Fibroblast of lung (primary cell): ENCODE measurements around the gene PRAF2. TPM values are rescaled to one million over a fixed set of nuclear protein-coding genes. Genes with fewer than 3 reads are reported as not detected.

Source experiments
- DNase-seq, 2 donors: peaks; one replicate each; pipeline versions ENCODE4 v3.0.0 to v3.0.0-alpha.2; 2010; ENCODE audit warnings: low read depth in 2 of 2
- H2AFZ ChIP-seq: 2 replicates; pipeline ENCODE4 v1.5.1; 2012; ENCODE audit warnings: low read length, control low read depth, inconsistent platforms
- H3K27ac ChIP-seq: 2 replicates; pipeline ENCODE4 v1.5.1; 2011; ENCODE audit warnings: low read length, control low read depth; ENCODE audit not compliant: insufficient read depth
- H3K27me3 ChIP-seq: 2 replicates; pipeline ENCODE4 v1.5.1; 2011; ENCODE audit warnings: mild to moderate bottlenecking, low read length; ENCODE audit not compliant: control insufficient read depth, insufficient read depth
- H3K36me3 ChIP-seq: 2 replicates; pipeline ENCODE4 v1.5.1; 2011; ENCODE audit warnings: low read length; ENCODE audit not compliant: control insufficient read depth, insufficient read depth
- H3K4me1 ChIP-seq: 2 replicates; pipeline ENCODE4 v1.5.1; 2011; ENCODE audit warnings: low read length; ENCODE audit not compliant: control insufficient read depth, insufficient read depth; ENCODE audit errors: extremely low read depth
- H3K4me2 ChIP-seq: 2 replicates; pipeline ENCODE4 v1.5.1; 2011; ENCODE audit warnings: low read length, control low read depth; ENCODE audit not compliant: insufficient read depth; ENCODE audit errors: extremely low read depth
- H3K4me3 ChIP-seq, 4 experiments: fragments of 200-600 bp in 1 of 4; sonication (generic) in 1 of 4; replicated peaks in 1 of 4; 2 replicates each; pipeline ENCODE4 v1.5.1; 2011 to 2016; ENCODE audit warnings: low read length in 4 of 4, low read depth in 3 of 4, mild to moderate bottlenecking in 3 of 4, control low read depth in 2 of 4, inconsistent platforms in 1 of 4, mixed read lengths in 1 of 4; ENCODE audit not compliant: insufficient read depth in 1 of 4; ENCODE audit errors: control extremely low read depth in 1 of 4
- H3K79me2 ChIP-seq: 2 replicates; pipeline ENCODE4 v1.5.1; 2012; ENCODE audit warnings: mild to moderate bottlenecking, low read length, inconsistent platforms; ENCODE audit not compliant: control insufficient read depth, insufficient read depth
- H3K9ac ChIP-seq: 2 replicates; pipeline ENCODE4 v1.5.1; 2011; ENCODE audit warnings: mild to moderate bottlenecking, low read length, control low read depth; ENCODE audit not compliant: insufficient read depth
- H3K9me3 ChIP-seq: 2 replicates; pipeline ENCODE4 v1.5.1; 2012; ENCODE audit warnings: low read depth, low read length; ENCODE audit not compliant: control insufficient read depth, insufficient read depth
- H4K20me1 ChIP-seq: 2 replicates; pipeline ENCODE4 v1.5.1; 2011; ENCODE audit warnings: low read length; ENCODE audit not compliant: control insufficient read depth, insufficient read depth; ENCODE audit errors: extremely low read depth
- CTCF ChIP-seq, 2 donors: IDR thresholded peaks in 1 of 2; conservative IDR thresholded peaks in 1 of 2; 1 replicate in 1 of 2; 2 replicates in 1 of 2; pipeline ENCODE4 v1.5.1; 2011 to 2012; ENCODE audit warnings: low read length in 2 of 2, control low read depth in 1 of 2, inconsistent platforms in 1 of 2, low read depth in 1 of 2, mild to moderate bottlenecking in 1 of 2
- EZH2 ChIP-seq: IDR thresholded peaks from 2 replicates; pipeline ENCODE4 v1.5.1; 2012; ENCODE audit warnings: low read length, control low read depth, mild to moderate bottlenecking; ENCODE audit errors: missing control alignments
- polyA minus RNA-seq: library from RNA; depleted of rRNA, polyadenylated mRNA; stranded (reverse); fragments of >200 nt; gene quantifications from 2 replicates; pipeline ENCODE4 v1.2.3, GENCODE V29; 2011; ENCODE audit warnings: low replicate concordance
- polyA plus RNA-seq, 2 donors: library from polyadenylated mRNA; depleted of rRNA in 1 of 2; stranded (reverse) in 1 of 2; unstranded in 1 of 2; fragments of >200 nt; gene quantifications; 2 replicates each; pipeline ENCODE4 v1.2.1, GENCODE V29; 2011 to 2012; ENCODE audit warnings: missing spikeins in 1 of 2
- total RNA-seq: library from RNA; depleted of rRNA; stranded (reverse); fragments of >200 nt; gene quantifications from 2 replicates; pipeline ENCODE4 v1.2.1, GENCODE V29; 2014

PRAF2 gene, protein sequence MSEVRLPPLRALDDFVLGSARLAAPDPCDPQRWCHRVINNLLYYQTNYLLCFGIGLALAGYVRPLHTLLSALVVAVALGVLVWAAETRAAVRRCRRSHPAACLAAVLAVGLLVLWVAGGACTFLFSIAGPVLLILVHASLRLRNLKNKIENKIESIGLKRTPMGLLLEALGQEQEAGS
- 6.4 and 11.9 TPM in 2 replicates for total RNA-seq
- 33.1 and 33.5 TPM in 2 replicates for polyA plus RNA-seq
- 91.9 and 93.9 TPM in 2 replicates for polyA plus RNA-seq (2012)
- polyA minus RNA-seq: 128 and 135 TPM in 2 replicates

- peak within 1 kb of the TSS; percentile 60 to 77 (median 74) for H3K4me3 ChIP-seq
- no peaks in the 10 kb centered on the region for H3K9me3 ChIP-seq
- no peaks in the 10 kb centered on the region for H3K27me3 ChIP-seq
- peak; percentile 89 for DNase-seq
- H3K79me2 ChIP-seq: peaks cover 10% of the 10 kb centered on the region
- peak within 1 kb of the TSS; percentile 63 for H3K9ac ChIP-seq
- peaks cover 2% of the 10 kb centered on the region for H3K36me3 ChIP-seq
- no peaks in the 10 kb centered on the region for H3K4me1 ChIP-seq
- no peak within 1 kb of the TSS for H2AFZ ChIP-seq
- TF ChIP-seq CTCF (conservative IDR thresholded peaks at IDR 0.05 in 1 of 2, IDR thresholded peaks at IDR 0.05 in 1 of 2; ENCODE audit: low read depth in 1 of 2, low read length in 2 of 2): no peak
- no peak for TF ChIP-seq EZH2
- H3K27ac ChIP-seq: peak within 1 kb of the TSS; percentile 58
- H3K4me2 ChIP-seq: peak within 1 kb of the TSS; percentile 49
- H4K20me1 ChIP-seq: no peaks in the 10 kb centered on the region
Observed at GRCh38 chrX:49073601-49074575, at the start of gene PRAF2. PRAF2 (minus strand) TSS chrX:49074002; CDS start chrX:49073987, 15 bp downstream.

DNA sequence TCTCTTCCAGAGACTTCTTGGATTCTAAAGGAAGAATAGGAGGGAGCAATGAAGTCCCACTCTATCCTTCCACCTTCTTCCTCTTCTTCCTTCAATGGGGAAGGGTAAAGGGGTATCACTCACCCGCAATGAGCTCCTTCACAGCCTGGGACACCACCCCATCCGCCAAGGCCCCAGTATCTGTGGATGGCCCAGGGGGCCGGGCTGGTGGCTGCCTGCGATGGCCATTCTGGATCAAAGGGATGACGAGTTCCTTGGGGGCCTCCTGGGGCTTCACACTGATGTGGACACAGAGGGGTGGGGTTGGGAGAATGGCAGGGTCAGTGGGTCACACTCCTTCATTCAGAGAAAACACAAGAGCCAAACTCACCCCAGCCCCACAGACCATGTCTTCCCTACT is 48.7 kb upstream of the PRAF2 start:
- H3K27me3 ChIP-seq: no peaks in the 10 kb centered on the region
- H3K4me3 ChIP-seq: peak overlapping the region; percentile 74 to 96 (median 82)
- H3K4me2 ChIP-seq: peak overlapping the region; percentile 80
- no peaks in the 10 kb centered on the region for H4K20me1 ChIP-seq
- H3K4me1 ChIP-seq: no peaks in the 10 kb centered on the region
- no peaks in the 10 kb centered on the region for H3K9me3 ChIP-seq
- no peaks in the 10 kb centered on the region for H3K36me3 ChIP-seq
- H3K9ac ChIP-seq: peak overlapping the region; percentile 88
- H3K79me2 ChIP-seq: peaks cover 14% of the 10 kb centered on the region
- TF ChIP-seq EZH2: no peak
- no peak for TF ChIP-seq CTCF (conservative IDR thresholded peaks at IDR 0.05 in 1 of 2, IDR thresholded peaks at IDR 0.05 in 1 of 2; ENCODE audit: low read depth in 1 of 2, low read length in 2 of 2)
- no peak for DNase-seq
- no peak overlapping the region for H2AFZ ChIP-seq
- H3K27ac ChIP-seq: peak overlapping the region; percentile 80

DNA sequence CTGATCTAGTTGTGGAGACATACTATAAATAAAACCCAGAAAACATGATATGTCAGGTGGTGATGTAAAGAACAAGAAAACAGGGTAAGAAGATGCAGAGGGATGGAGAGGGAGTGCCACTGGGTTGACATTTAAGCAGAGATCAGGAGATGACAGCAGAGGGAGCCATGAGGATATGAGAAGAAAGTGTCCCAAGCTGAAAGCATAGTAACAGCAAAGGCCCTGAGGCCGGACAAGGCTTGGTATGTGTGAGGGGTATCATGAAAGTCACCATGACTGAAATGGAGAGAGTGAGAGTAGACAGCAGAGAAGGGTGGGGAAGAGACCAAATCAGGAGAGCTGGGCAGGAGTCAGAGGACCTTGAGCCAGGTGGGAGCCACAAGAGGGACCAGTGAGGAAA is 46.3 kb upstream of the PRAF2 start:
- Histone ChIP-seq H3K79me2 (peaks cover 14% of the 10 kb centered on the region), H3K27ac (no peak overlapping the region), H3K27me3 (no peaks in the 10 kb centered on the region), H4K20me1 (no peaks in the 10 kb centered on the region), H3K4me1 (no peaks in the 10 kb centered on the region), H3K4me3 (no peak overlapping the region), H3K9me3 (no peaks in the 10 kb centered on the region), H3K4me2 (no peak overlapping the region), H3K9ac (no peak overlapping the region), H3K36me3 (peaks cover 5% of the 10 kb centered on the region), H2AFZ (no peak overlapping the region)
- TF ChIP-seq CTCF (conservative IDR thresholded peaks at IDR 0.05 in 1 of 2, IDR thresholded peaks at IDR 0.05 in 1 of 2; ENCODE audit: low read depth in 1 of 2, low read length in 2 of 2) (no peak), EZH2 (no peak)
- DNase-seq: no peak
